DND-41 (cell line): ENCODE measurements around the gene SPNS2.

Experiments
- ATAC-seq: fragments of 200-7000 bp; cut with Tn5 transposase; 3 replicates; pipeline ENCODE4 v1.9.1; 2021; ENCODE audit warnings: low read depth; ENCODE audit not compliant: insufficient read depth
- DNase-seq: peaks from one replicate; pipeline ENCODE4 v3.0.0-alpha.2; 2020
- H2AFZ ChIP-seq: 2 replicates; pipeline ENCODE4 v1.6.0; 2012; ENCODE audit warnings: low read depth, low read length
- H3K27ac ChIP-seq: 2 replicates; pipeline ENCODE4 v1.5.1; 2012; ENCODE audit warnings: low read length, inconsistent platforms
- H3K27me3 ChIP-seq: fragments of 200-600 bp; sonication (generic); 2 replicates; pipeline ENCODE4 v1.6.0; 2012; ENCODE audit warnings: low read length, mild to moderate bottlenecking, inconsistent platforms; ENCODE audit not compliant: insufficient read depth, poor library complexity
- H3K36me3 ChIP-seq: 2 replicates; pipeline ENCODE4 v1.5.1; 2012; ENCODE audit warnings: low read length, inconsistent platforms; ENCODE audit not compliant: insufficient read depth
- H3K4me1 ChIP-seq: 2 replicates; pipeline ENCODE4 v1.5.1; 2012; ENCODE audit warnings: mild to moderate bottlenecking, low read length; ENCODE audit not compliant: insufficient read depth
- H3K4me2 ChIP-seq: 2 replicates; pipeline ENCODE4 v1.6.0; 2012; ENCODE audit warnings: mild to moderate bottlenecking, moderate library complexity, low read length, inconsistent platforms; ENCODE audit not compliant: insufficient read depth
- H3K4me3 ChIP-seq, 2 experiments: fragments of 200-600 bp in 1 of 2; shearing (Covaris generic) in 1 of 2; 2 replicates each; pipeline ENCODE4 v1.5.1; 2012 to 2016; ENCODE audit warnings: inconsistent platforms in 2 of 2, low read length in 2 of 2, mild to moderate bottlenecking in 2 of 2, low read depth in 1 of 2, moderate library complexity in 1 of 2
- H3K79me2 ChIP-seq: 2 replicates; pipeline ENCODE4 v1.6.0; 2012; ENCODE audit warnings: low read length, inconsistent platforms; ENCODE audit not compliant: insufficient read depth
- H3K9ac ChIP-seq: 2 replicates; pipeline ENCODE4 v1.6.0; 2012; ENCODE audit warnings: low read depth, mild to moderate bottlenecking, inconsistent platforms, low read length, moderate library complexity
- H3K9me3 ChIP-seq: 2 replicates; pipeline ENCODE4 v1.5.1; 2012; ENCODE audit warnings: low read length, moderate library complexity, mild to moderate bottlenecking, inconsistent platforms; ENCODE audit not compliant: insufficient read depth, severe bottlenecking
- H4K20me1 ChIP-seq: 2 replicates; pipeline ENCODE4 v1.6.0; 2012; ENCODE audit warnings: low read length; ENCODE audit not compliant: insufficient read depth
- CTCF ChIP-seq: IDR thresholded peaks from 2 replicates; pipeline ENCODE4 v1.5.1; 2012; ENCODE audit warnings: borderline replicate concordance, low read length, moderate library complexity, mild to moderate bottlenecking; ENCODE audit not compliant: poor library complexity, severe bottlenecking; ENCODE audit errors: extremely low read depth
- EZH2 ChIP-seq: IDR thresholded peaks from 3 replicates; pipeline ENCODE4 v1.6.1; 2012; ENCODE audit warnings: borderline replicate concordance, low read depth, mild to moderate bottlenecking, moderate library complexity, low read length, inconsistent platforms; ENCODE audit not compliant: severe bottlenecking

The SPNS2 gene

GRCh38 chr17:4530799-4531730 is 32.4 kb downstream of the SPNS2 start:
- Histone ChIP-seq H3K9me3 (no peaks in the 10 kb centered on the region), H3K27ac (no peak overlapping the region), H3K4me2 (no peak overlapping the region), H3K9ac (no peak overlapping the region), H3K36me3 (no peaks in the 10 kb centered on the region), H3K4me1 (no peaks in the 10 kb centered on the region), H3K27me3 (no peaks in the 10 kb centered on the region), H3K79me2 (no peaks in the 10 kb centered on the region), H3K4me3 (no peak overlapping the region), H2AFZ (no peak overlapping the region), H4K20me1 (0 out of 2 replicates have a peak, but pooled peaks cover 3% of the 10 kb centered on the region)
- no peak for TF ChIP-seq CTCF
- no peak for TF ChIP-seq EZH2
- DNase-seq, result no peak
- ATAC-seq, result no peak

GRCh38 chr17:4531988-4532736 is 33.5 kb downstream of the SPNS2 start:
- no peak for ATAC-seq

GRCh38 chr17:4532860-4533522 is 34.3 kb downstream of the SPNS2 start:
- Histone ChIP-seq H3K4me1 (no peaks in the 10 kb centered on the region), H3K79me2 (no peaks in the 10 kb centered on the region), H4K20me1 (peaks cover 15% of the 10 kb centered on the region; the same call in 1 of the 2 replicates), H3K27me3 (no peaks in the 10 kb centered on the region), H2AFZ (no peak overlapping the region), H3K9ac (no peak overlapping the region), H3K36me3 (peaks cover 4% of the 10 kb centered on the region; the same call in 1 of the 2 replicates), H3K4me3 (no peak overlapping the region), H3K9me3 (no peaks in the 10 kb centered on the region), H3K27ac (no peak overlapping the region), H3K4me2 (no peak overlapping the region)
- TF ChIP-seq CTCF (no peak), EZH2 (no peak)
- no peak for DNase-seq
- ATAC-seq, result 0 out of 3 replicates have a peak, but pooled peaks have one; percentile 0

More at GRCh38 chr17:4531988-4532736, 33.5 kb downstream of the SPNS2 start:
- no peak for TF ChIP-seq CTCF
- no peak for TF ChIP-seq EZH2
- H3K4me2 ChIP-seq, result no peak overlapping the region
- no peak for DNase-seq
- no peaks in the 10 kb centered on the region for H3K4me1 ChIP-seq
- H3K79me2 ChIP-seq, result no peaks in the 10 kb centered on the region
- peaks cover 7% of the 10 kb centered on the region; the same call in 1 of the 2 replicates for H4K20me1 ChIP-seq
- no peak overlapping the region for H3K9ac ChIP-seq
- H2AFZ ChIP-seq, result no peak overlapping the region
- H3K4me3 ChIP-seq, result no peak overlapping the region
- H3K27me3 ChIP-seq, result no peaks in the 10 kb centered on the region
- H3K9me3 ChIP-seq, result no peaks in the 10 kb centered on the region
- no peaks in the 10 kb centered on the region for H3K36me3 ChIP-seq
- no peak overlapping the region for H3K27ac ChIP-seq
